Measurements from ENCODE around the gene MEF2C. TPM values are rescaled to one million over a fixed set of nuclear protein-coding genes. Genes with fewer than 3 reads are reported as not detected.

Gene MEF2C
- total and polyA plus RNA-seq, 2 of the 13 experiments (the other 11 are each of a cell fraction or from before 2014, with no cell fraction given): 0.02 TPM; not detected in 1

DNA sequence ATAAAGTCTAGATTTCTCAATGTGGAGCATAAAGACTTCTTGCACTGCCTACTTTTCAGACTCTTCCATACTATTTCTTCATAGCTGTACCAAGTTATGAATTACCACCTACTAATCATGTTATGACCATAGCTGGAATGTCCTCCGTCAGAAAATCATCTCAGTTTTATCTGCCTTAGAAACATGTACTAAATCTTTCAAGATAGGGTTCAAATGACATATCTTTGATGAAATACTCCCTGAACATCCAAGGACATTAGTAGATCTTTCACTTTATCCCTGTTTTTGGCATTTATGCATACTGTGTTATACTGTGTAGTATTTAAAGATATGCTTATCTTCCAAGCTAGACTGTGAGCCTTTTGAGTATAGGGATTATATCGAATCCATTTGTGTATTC lies 49.6 kb upstream of the MEF2C start:
- H3K27ac ChIP-seq (ENCODE audit: extremely low read length, insufficient read depth, low read length): no peak overlapping the region
- H3K4me3 ChIP-seq (replicated peaks in 1 of 3; ENCODE audit: insufficient read depth in 1 of 3, low read depth in 2 of 3, low read length in 3 of 3): no peak overlapping the region
- H3K9me3 ChIP-seq (ENCODE audit: low read length): no peaks in the 10 kb centered on the region
- no peak overlapping the region for H3K4me2 ChIP-seq (ENCODE audit: low read depth, low read length)
- in situ Hi-C loops (cut with HindIII; ENCODE audit: extremely low pct_ligation_motif_present, low pct_unique_long_range_greater_than_20kb) (no loop called here), intact Hi-C loops (cut with micrococcal nuclease; ENCODE audit: unreplicated experiment) (no loop called here)
- ATAC-seq (no peak), FAIRE-seq (no peak), DNase-seq (ENCODE audit: low spot score) (no peak)
- H3K27me3 ChIP-seq (ENCODE audit: control insufficient read depth in 1 of 2, insufficient read depth in 2 of 2, low read length in 2 of 2): no peaks in the 10 kb centered on the region
- no peaks in the 10 kb centered on the region for H3K36me3 ChIP-seq (replicated peaks in 1 of 2; ENCODE audit: control insufficient read depth in 1 of 2, insufficient read depth in 2 of 2, low read length in 2 of 2)
- H3K79me2 ChIP-seq (ENCODE audit: insufficient read depth, low read length): no peaks in the 10 kb centered on the region
- H4K20me1 ChIP-seq (ENCODE audit: insufficient read depth, low read length): no peaks in the 10 kb centered on the region
- ChIA-PET CTCF (ENCODE audit: low intra/inter-chr PET ratio, low total read pairs) (no interaction called here), POLR2A (no interaction called here)
- 2% methylated on average over 2 of the region's 2 CpGs for WGBS (ENCODE audit: low lambda C conversion rate)
- TF ChIP-seq ZNF607 (CRISPR knock-in tag; IDR thresholded peaks at IDR 0.05; ENCODE audit: borderline replicate concordance) (no peak), ZNF354B (CRISPR knock-in tag; IDR thresholded peaks at IDR 0.05) (no peak), SP2 (CRISPR knock-in tag; IDR thresholded peaks at IDR 0.05) (no peak), RFX3 (CRISPR knock-in tag; IDR thresholded peaks at IDR 0.05) (no peak), KMT2B (CRISPR knock-in tag; IDR thresholded peaks at IDR 0.05) (no peak), FOXA3 (CRISPR knock-in tag; IDR thresholded peaks at IDR 0.05) (no peak), KDM2A (CRISPR knock-in tag; IDR thresholded peaks at IDR 0.05; ENCODE audit: borderline replicate concordance, low read depth) (no peak), FOXK1 (CRISPR knock-in tag; IDR thresholded peaks at IDR 0.05; ENCODE audit: borderline replicate concordance, low read depth) (no peak), RARG (CRISPR knock-in tag; IDR thresholded peaks at IDR 0.05; ENCODE audit: low read depth) (no peak), AGO1 (IDR thresholded peaks at IDR 0.05; ENCODE audit: low read depth, low read length, poor library complexity, severe bottlenecking) (no peak)
- TF ChIP-seq, protein P1, sequence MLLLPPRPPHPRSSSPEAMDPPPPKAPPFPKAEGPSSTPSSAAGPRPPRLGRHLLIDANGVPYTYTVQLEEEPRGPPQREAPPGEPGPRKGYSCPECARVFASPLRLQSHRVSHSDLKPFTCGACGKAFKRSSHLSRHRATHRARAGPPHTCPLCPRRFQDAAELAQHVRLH (CRISPR knock-in tag; IDR thresholded peaks at IDR 0.05; ENCODE audit: borderline replicate concordance, low read depth): no peak
- TF ChIP-seq, protein P2, sequence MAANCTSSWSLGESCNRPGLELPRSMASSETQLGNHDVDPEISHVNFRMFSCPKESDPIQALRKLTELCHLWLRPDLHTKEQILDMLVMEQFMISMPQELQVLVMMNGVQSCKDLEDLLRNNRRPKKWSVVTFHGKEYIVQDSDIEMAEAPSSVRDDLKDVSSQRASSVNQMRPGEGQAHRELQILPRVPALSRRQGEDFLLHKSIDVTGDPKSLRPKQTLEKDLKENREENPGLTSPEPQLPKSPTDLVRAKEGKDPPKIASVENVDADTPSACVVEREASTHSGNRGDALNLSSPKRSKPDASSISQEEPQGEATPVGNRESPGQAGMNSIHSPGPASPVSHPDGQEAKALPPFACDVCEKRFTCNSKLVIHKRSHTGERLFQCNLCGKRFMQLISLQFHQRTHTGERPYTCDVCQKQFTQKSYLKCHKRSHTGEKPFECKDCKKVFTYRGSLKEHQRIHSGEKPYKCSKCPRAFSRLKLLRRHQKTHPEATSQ (CRISPR knock-in tag; IDR thresholded peaks at IDR 0.05; ENCODE audit: borderline replicate concordance): no peak
- TF ChIP-seq, protein P3, sequence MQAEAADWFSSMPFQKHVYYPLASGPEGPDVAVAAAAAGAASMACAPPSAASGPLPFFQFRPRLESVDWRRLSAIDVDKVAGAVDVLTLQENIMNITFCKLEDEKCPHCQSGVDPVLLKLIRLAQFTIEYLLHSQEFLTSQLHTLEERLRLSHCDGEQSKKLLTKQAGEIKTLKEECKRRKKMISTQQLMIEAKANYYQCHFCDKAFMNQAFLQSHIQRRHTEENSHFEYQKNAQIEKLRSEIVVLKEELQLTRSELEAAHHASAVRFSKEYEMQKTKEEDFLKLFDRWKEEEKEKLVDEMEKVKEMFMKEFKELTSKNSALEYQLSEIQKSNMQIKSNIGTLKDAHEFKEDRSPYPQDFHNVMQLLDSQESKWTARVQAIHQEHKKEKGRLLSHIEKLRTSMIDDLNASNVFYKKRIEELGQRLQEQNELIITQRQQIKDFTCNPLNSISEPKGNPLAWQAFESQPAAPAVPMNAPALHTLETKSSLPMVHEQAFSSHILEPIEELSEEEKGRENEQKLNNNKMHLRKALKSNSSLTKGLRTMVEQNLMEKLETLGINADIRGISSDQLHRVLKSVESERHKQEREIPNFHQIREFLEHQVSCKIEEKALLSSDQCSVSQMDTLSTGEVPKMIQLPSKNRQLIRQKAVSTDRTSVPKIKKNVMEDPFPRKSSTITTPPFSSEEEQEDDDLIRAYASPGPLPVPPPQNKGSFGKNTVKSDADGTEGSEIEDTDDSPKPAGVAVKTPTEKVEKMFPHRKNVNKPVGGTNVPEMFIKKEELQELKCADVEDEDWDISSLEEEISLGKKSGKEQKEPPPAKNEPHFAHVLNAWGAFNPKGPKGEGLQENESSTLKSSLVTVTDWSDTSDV (CRISPR knock-in tag; IDR thresholded peaks at IDR 0.05): no peak
- TF ChIP-seq, protein P4, sequence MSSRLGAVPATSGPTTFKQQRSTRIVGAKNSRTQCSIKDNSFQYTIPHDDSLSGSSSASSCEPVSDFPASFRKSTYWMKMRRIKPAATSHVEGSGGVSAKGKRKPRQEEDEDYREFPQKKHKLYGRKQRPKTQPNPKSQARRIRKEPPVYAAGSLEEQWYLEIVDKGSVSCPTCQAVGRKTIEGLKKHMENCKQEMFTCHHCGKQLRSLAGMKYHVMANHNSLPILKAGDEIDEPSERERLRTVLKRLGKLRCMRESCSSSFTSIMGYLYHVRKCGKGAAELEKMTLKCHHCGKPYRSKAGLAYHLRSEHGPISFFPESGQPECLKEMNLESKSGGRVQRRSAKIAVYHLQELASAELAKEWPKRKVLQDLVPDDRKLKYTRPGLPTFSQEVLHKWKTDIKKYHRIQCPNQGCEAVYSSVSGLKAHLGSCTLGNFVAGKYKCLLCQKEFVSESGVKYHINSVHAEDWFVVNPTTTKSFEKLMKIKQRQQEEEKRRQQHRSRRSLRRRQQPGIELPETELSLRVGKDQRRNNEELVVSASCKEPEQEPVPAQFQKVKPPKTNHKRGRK (CRISPR knock-in tag; IDR thresholded peaks at IDR 0.05): no peak
- BruUV-seq (replicated peaks): no TSS peak
- no peaks in the 10 kb centered on the region for H3K4me1 ChIP-seq (ENCODE audit: insufficient read depth, low read length)
- H3K9ac ChIP-seq (ENCODE audit: insufficient read depth, low read depth, low read length): no peak overlapping the region
- no peak overlapping the region for H2AFZ ChIP-seq (ENCODE audit: low read length)
